A673 (cell line): Measurements from ENCODE around the gene GOLGB1.

Experiments
- CTCF ChIP-seq: fragments of 300-800, 200-600 bp; sonication (generic); conservative IDR thresholded peaks from 2 replicates; pipeline ENCODE4 v1.5.1; 2017; ENCODE audit warnings: low read depth, mild to moderate bottlenecking, antibody characterized with exemption, low read length, moderate library complexity, mixed read lengths
- EZH2 ChIP-seq: fragments of 200-600 bp; sonication (generic); IDR thresholded peaks from 2 replicates; pipeline ENCODE4 v1.6.1; 2017; ENCODE audit warnings: borderline replicate concordance, low read depth, mild to moderate bottlenecking, mixed read lengths, antibody characterized with exemption, low read length; ENCODE audit not compliant: poor library complexity, severe bottlenecking

GRCh38 chr3:121781611-121782010, 32.1 kb upstream of the GOLGB1 start:
- TF ChIP-seq CTCF (no peak), EZH2 (no peak)
